ENCODE data around the gene MYH11. TPM values are rescaled to one million over a fixed set of nuclear protein-coding genes. Genes with fewer than 3 reads are reported as not detected.

Gene MYH11
- total RNA-seq, 1 experiment from 2014 or later: 0.05 TPM

- no peak for DNase-seq
- CTCF ChIA-PET: interaction anchor here (0.6 kb wide), 1 partner anchor 30 kb away, joined by 3 read pairs; no protein-coding TSS in a partner anchor
Observed at GRCh38 chr16:15737140-15737644, 119.6 kb downstream of the MYH11 start.

GRCh38 chr16:15736529-15736928, 120.3 kb downstream of the MYH11 start:
- CTCF ChIA-PET: interaction anchor here (0.6 kb wide), 1 partner anchor 30 kb away, joined by 3 read pairs; no protein-coding TSS in a partner anchor
- peaks cover 30% of the 10 kb centered on the region for H3K27me3 Mint-ChIP-seq (ENCODE audit: unreplicated experiment)
- intact Hi-C loops (cut with micrococcal nuclease; ENCODE audit: unreplicated experiment): no loop called here
- BruUV-seq (replicated peaks): no TSS peak
- H3K27ac Mint-ChIP-seq (ENCODE audit: unreplicated experiment): no peak overlapping the region
- no peak overlapping the region for H3K4me3 Mint-ChIP-seq (ENCODE audit: low read depth, unreplicated experiment)
- no peaks in the 10 kb centered on the region for H3K36me3 Mint-ChIP-seq (ENCODE audit: insufficient read depth, unreplicated experiment)
- no peaks in the 10 kb centered on the region for H3K9me3 Mint-ChIP-seq (ENCODE audit: low read depth, unreplicated experiment)
- TF ChIP-seq, protein P1, sequence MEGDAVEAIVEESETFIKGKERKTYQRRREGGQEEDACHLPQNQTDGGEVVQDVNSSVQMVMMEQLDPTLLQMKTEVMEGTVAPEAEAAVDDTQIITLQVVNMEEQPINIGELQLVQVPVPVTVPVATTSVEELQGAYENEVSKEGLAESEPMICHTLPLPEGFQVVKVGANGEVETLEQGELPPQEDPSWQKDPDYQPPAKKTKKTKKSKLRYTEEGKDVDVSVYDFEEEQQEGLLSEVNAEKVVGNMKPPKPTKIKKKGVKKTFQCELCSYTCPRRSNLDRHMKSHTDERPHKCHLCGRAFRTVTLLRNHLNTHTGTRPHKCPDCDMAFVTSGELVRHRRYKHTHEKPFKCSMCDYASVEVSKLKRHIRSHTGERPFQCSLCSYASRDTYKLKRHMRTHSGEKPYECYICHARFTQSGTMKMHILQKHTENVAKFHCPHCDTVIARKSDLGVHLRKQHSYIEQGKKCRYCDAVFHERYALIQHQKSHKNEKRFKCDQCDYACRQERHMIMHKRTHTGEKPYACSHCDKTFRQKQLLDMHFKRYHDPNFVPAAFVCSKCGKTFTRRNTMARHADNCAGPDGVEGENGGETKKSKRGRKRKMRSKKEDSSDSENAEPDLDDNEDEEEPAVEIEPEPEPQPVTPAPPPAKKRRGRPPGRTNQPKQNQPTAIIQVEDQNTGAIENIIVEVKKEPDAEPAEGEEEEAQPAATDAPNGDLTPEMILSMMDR (IDR thresholded peaks at IDR 0.05; ENCODE audit: unreplicated experiment): no peak
- no peaks in the 10 kb centered on the region for H3K4me1 Mint-ChIP-seq (ENCODE audit: low read depth, unreplicated experiment)
- no peak for DNase-seq

More at GRCh38 chr16:15737140-15737644, 119.6 kb downstream of the MYH11 start:
- no peaks in the 10 kb centered on the region for H3K4me1 Mint-ChIP-seq (ENCODE audit: low read depth, unreplicated experiment)
- H3K27me3 Mint-ChIP-seq (ENCODE audit: unreplicated experiment): peaks cover 30% of the 10 kb centered on the region
- no peaks in the 10 kb centered on the region for H3K36me3 Mint-ChIP-seq (ENCODE audit: insufficient read depth, unreplicated experiment)
- no peak overlapping the region for H3K27ac Mint-ChIP-seq (ENCODE audit: unreplicated experiment)
- TF ChIP-seq, protein P1 (IDR thresholded peaks at IDR 0.05; ENCODE audit: unreplicated experiment): no peak
- no peaks in the 10 kb centered on the region for H3K9me3 Mint-ChIP-seq (ENCODE audit: low read depth, unreplicated experiment)
- BruUV-seq (replicated peaks): no TSS peak
- H3K4me3 Mint-ChIP-seq (ENCODE audit: low read depth, unreplicated experiment): no peak overlapping the region
- intact Hi-C loops (cut with micrococcal nuclease; ENCODE audit: unreplicated experiment): no loop called here

- no peaks in the 10 kb centered on the region for H3K4me1 Mint-ChIP-seq (ENCODE audit: low read depth, unreplicated experiment)
- BruUV-seq (replicated peaks): no TSS peak
- no peaks in the 10 kb centered on the region for H3K9me3 Mint-ChIP-seq (ENCODE audit: low read depth, unreplicated experiment)
- H3K36me3 Mint-ChIP-seq (ENCODE audit: insufficient read depth, unreplicated experiment): no peaks in the 10 kb centered on the region
- CTCF ChIA-PET: interaction anchor here (0.7 kb wide), 1 partner anchor 69 kb away, joined by 4 read pairs; no protein-coding TSS in a partner anchor
- intact Hi-C loops (cut with micrococcal nuclease; ENCODE audit: unreplicated experiment): no loop called here
- DNase-seq: no peak
- H3K27ac Mint-ChIP-seq (ENCODE audit: unreplicated experiment): no peak overlapping the region
- H3K4me3 Mint-ChIP-seq (ENCODE audit: low read depth, unreplicated experiment): no peak overlapping the region
- H3K27me3 Mint-ChIP-seq (ENCODE audit: unreplicated experiment): peaks cover 30% of the 10 kb centered on the region
- TF ChIP-seq, protein P1 (IDR thresholded peaks at IDR 0.05; ENCODE audit: unreplicated experiment): no peak
Observed at GRCh38 chr16:15735610-15736009, 121.2 kb downstream of the MYH11 start.

- CTCF ChIA-PET: interaction anchor here (1.9 kb wide), 1 partner anchor 13 kb away, joined by 3 read pairs; no protein-coding TSS in a partner anchor
- no peak for DNase-seq
- Mint-ChIP-seq H3K27me3 (ENCODE audit: unreplicated experiment) (peaks cover 28% of the 10 kb centered on the region), H3K36me3 (ENCODE audit: insufficient read depth, unreplicated experiment) (no peaks in the 10 kb centered on the region), H3K4me1 (ENCODE audit: low read depth, unreplicated experiment) (no peaks in the 10 kb centered on the region), H3K27ac (ENCODE audit: unreplicated experiment) (no peak overlapping the region), H3K4me3 (ENCODE audit: low read depth, unreplicated experiment) (no peak overlapping the region), H3K9me3 (ENCODE audit: low read depth, unreplicated experiment) (no peaks in the 10 kb centered on the region)
- TF ChIP-seq, protein P1 (IDR thresholded peaks at IDR 0.05; ENCODE audit: unreplicated experiment): no peak
- BruUV-seq (replicated peaks): no TSS peak
- intact Hi-C loops (cut with micrococcal nuclease; ENCODE audit: unreplicated experiment): no loop called here
Observed at GRCh38 chr16:15732416-15732815, 124.4 kb downstream of the MYH11 start.

Measured in Calu3 (cell line).